HEK293 (cell line): ENCODE measurements around the gene RNF44.

Source experiments
- BCL6B ChIP-seq: fragments of 450-650 bp; formaldehyde crosslinking; IDR thresholded peaks from 2 replicates; pipeline ENCODE4 v1.5.1; 2017; ENCODE audit warnings: missing biosample characterization, missing genetic modification characterization
- EGR2 ChIP-seq: fragments of 450-650 bp; formaldehyde crosslinking; IDR thresholded peaks from 2 replicates; pipeline ENCODE4 v1.5.1; 2016; ENCODE audit warnings: low read depth, missing biosample characterization, missing genetic modification characterization
- GLIS2 ChIP-seq: fragments of 450-650 bp; formaldehyde crosslinking; IDR thresholded peaks from 2 replicates; pipeline ENCODE4 v1.5.1; 2016; ENCODE audit warnings: missing biosample characterization, missing genetic modification characterization
- KLF7 ChIP-seq: fragments of 450-650 bp; formaldehyde crosslinking; IDR thresholded peaks from 2 replicates; pipeline ENCODE4 v1.5.1; 2016; ENCODE audit warnings: missing biosample characterization, missing genetic modification characterization, borderline replicate concordance
- KLF8 ChIP-seq: fragments of 450-650 bp; formaldehyde crosslinking; IDR thresholded peaks from 2 replicates; pipeline ENCODE4 v1.5.1; 2016; ENCODE audit warnings: missing biosample characterization, missing genetic modification characterization
- KLF9 ChIP-seq: fragments of 450-650 bp; formaldehyde crosslinking; IDR thresholded peaks from 2 replicates; pipeline ENCODE4 v1.5.1; 2016; ENCODE audit warnings: missing biosample characterization, missing genetic modification characterization, low read depth
- MZF1 ChIP-seq: fragments of 450-650 bp; formaldehyde crosslinking; IDR thresholded peaks from 2 replicates; pipeline ENCODE4 v1.5.1; 2017; ENCODE audit warnings: missing biosample characterization, missing genetic modification characterization, borderline replicate concordance
- OVOL3 ChIP-seq: fragments of 450-650 bp; formaldehyde crosslinking; IDR thresholded peaks from 2 replicates; pipeline ENCODE4 v1.5.1; 2016; ENCODE audit warnings: missing biosample characterization, missing genetic modification characterization
- PBX3 ChIP-seq: sonication (generic); formaldehyde crosslinking; IDR thresholded peaks from 2 replicates; pipeline ENCODE4 v1.8.1; 2022; ENCODE audit warnings: mild to moderate bottlenecking, moderate library complexity, missing genetic modification reagents
- PRDM1 ChIP-seq: fragments of 450-650 bp; formaldehyde crosslinking; IDR thresholded peaks from 2 replicates; pipeline ENCODE4; 2016; ENCODE audit warnings: missing biosample characterization, missing genetic modification characterization
- SETDB1 ChIP-seq: IDR thresholded peaks from one replicate; pipeline ENCODE4 v1.6.1; 2017; ENCODE audit warnings: mild to moderate bottlenecking, low read length, moderate library complexity, mixed read lengths; ENCODE audit not compliant: insufficient read length
- SP7 ChIP-seq: fragments of 450-650 bp; formaldehyde crosslinking; IDR thresholded peaks from 2 replicates; pipeline ENCODE4 v1.5.1; 2016; ENCODE audit warnings: missing biosample characterization, missing genetic modification characterization
- ZBTB17 ChIP-seq: fragments of 450-650 bp; formaldehyde crosslinking; IDR thresholded peaks from 2 replicates; pipeline ENCODE4 v1.5.1; 2016; ENCODE audit warnings: missing biosample characterization, missing genetic modification characterization
- ZBTB20 ChIP-seq: fragments of 450-650 bp; formaldehyde crosslinking; IDR thresholded peaks from 2 replicates; pipeline ENCODE4 v1.5.1; 2016; ENCODE audit warnings: missing biosample characterization, missing genetic modification characterization
- ZBTB26 ChIP-seq: fragments of 450-650 bp; formaldehyde crosslinking; optimal IDR thresholded peaks from 2 replicates; pipeline ENCODE3; 2016; ENCODE audit warnings: missing biosample characterization, mild to moderate bottlenecking, missing genetic modification characterization
- ZBTB48 ChIP-seq: fragments of 450-650 bp; formaldehyde crosslinking; IDR thresholded peaks from 2 replicates; pipeline ENCODE4 v1.5.1; 2016; ENCODE audit warnings: missing biosample characterization, missing genetic modification characterization
- ZBTB8A ChIP-seq: fragments of 450-650 bp; formaldehyde crosslinking; IDR thresholded peaks from 2 replicates; pipeline ENCODE4 v1.5.1; 2016; ENCODE audit warnings: missing biosample characterization, missing genetic modification characterization
- ZEB2 ChIP-seq: fragments of 450-650 bp; formaldehyde crosslinking; IDR thresholded peaks from 2 replicates; pipeline ENCODE4 v1.5.1; 2016; ENCODE audit warnings: missing biosample characterization, missing genetic modification characterization
- ZFHX2 ChIP-seq: fragments of 450-650 bp; formaldehyde crosslinking; conservative IDR thresholded peaks from 2 replicates; pipeline ENCODE4 v1.5.1; 2016; ENCODE audit warnings: missing biosample characterization, missing genetic modification characterization
- ZNF174 ChIP-seq: fragments of 450-650 bp; formaldehyde crosslinking; IDR thresholded peaks from 2 replicates; pipeline ENCODE4 v1.5.0; 2017; ENCODE audit warnings: missing biosample characterization, mild to moderate bottlenecking, missing genetic modification characterization
- ZNF184 ChIP-seq: fragments of 450-650 bp; IDR thresholded peaks from 2 replicates; pipeline ENCODE4 v1.5.1; 2018; ENCODE audit warnings: missing biosample characterization, mild to moderate bottlenecking, missing genetic modification characterization
- ZNF292 ChIP-seq: fragments of 450-650 bp; formaldehyde crosslinking; IDR thresholded peaks from 2 replicates; pipeline ENCODE4 v1.5.1; 2016; ENCODE audit warnings: low read depth, missing biosample characterization, missing genetic modification characterization, borderline replicate concordance
- ZNF324 ChIP-seq: fragments of 450-650 bp; formaldehyde crosslinking; IDR thresholded peaks from 2 replicates; pipeline ENCODE4 v1.5.1; 2016; ENCODE audit warnings: missing biosample characterization, missing genetic modification characterization
- ZNF335 ChIP-seq: fragments of 450-650 bp; formaldehyde crosslinking; conservative IDR thresholded peaks from 2 replicates; pipeline ENCODE4 v1.5.1; 2016; ENCODE audit warnings: missing biosample characterization, missing genetic modification characterization
- ZNF341 ChIP-seq: fragments of 450-650 bp; formaldehyde crosslinking; IDR thresholded peaks from 2 replicates; pipeline ENCODE4; 2016; ENCODE audit warnings: low read depth, missing biosample characterization, missing genetic modification characterization
- ZNF398 ChIP-seq: fragments of 450-650 bp; formaldehyde crosslinking; IDR thresholded peaks from 2 replicates; pipeline ENCODE4 v1.5.1; 2017; ENCODE audit warnings: missing biosample characterization, missing genetic modification characterization
- ZNF48 ChIP-seq: fragments of 450-650 bp; formaldehyde crosslinking; IDR thresholded peaks from 2 replicates; pipeline ENCODE4 v1.5.1; 2016; ENCODE audit warnings: missing biosample characterization, missing genetic modification characterization
- ZNF580 ChIP-seq: fragments of 450-650 bp; formaldehyde crosslinking; IDR thresholded peaks from 2 replicates; pipeline ENCODE4 v1.5.1; 2016; ENCODE audit warnings: missing biosample characterization, missing genetic modification characterization
- ZNF600 ChIP-seq: fragments of 450-650 bp; formaldehyde crosslinking; IDR thresholded peaks from 2 replicates; pipeline ENCODE4 v1.5.1; 2016; ENCODE audit warnings: missing biosample characterization, missing genetic modification characterization
- ZNF692 ChIP-seq: fragments of 450-650 bp; formaldehyde crosslinking; IDR thresholded peaks from 2 replicates; pipeline ENCODE4 v1.5.1; 2016; ENCODE audit warnings: missing biosample characterization, missing genetic modification characterization
- ZNF704 ChIP-seq: fragments of 450-650 bp; formaldehyde crosslinking; IDR thresholded peaks from 2 replicates; pipeline ENCODE4 v1.5.1; 2016; ENCODE audit warnings: missing biosample characterization, missing genetic modification characterization
- ZNF792 ChIP-seq: fragments of 450-650 bp; formaldehyde crosslinking; IDR thresholded peaks from 2 replicates; pipeline ENCODE4 v1.5.1; 2016; ENCODE audit warnings: missing biosample characterization, missing genetic modification characterization

The RNF44 gene

GRCh38 chr5:176541338-176542134 is 4.3 kb upstream of the RNF44 start (continued):
- TF ChIP-seq SETDB1, result no peak
- no peak for TF ChIP-seq ZNF174
- TF ChIP-seq ZBTB20, result peak; percentile 97
- TF ChIP-seq OVOL3 (tag by site-specific recombination), result no peak
- peak; percentile 87 for TF ChIP-seq ZNF341 (tag by site-specific recombination)
- no peak for TF ChIP-seq ZNF792 (tag by site-specific recombination)
- no peak for TF ChIP-seq ZBTB26 (tag by site-specific recombination)
- no peak for TF ChIP-seq ZNF292 (tag by site-specific recombination)
- TF ChIP-seq PBX3 (CRISPR knock-in tag), result no peak
- peak; percentile 46 for TF ChIP-seq ZNF335 (tag by site-specific recombination)
- TF ChIP-seq SP7 (tag by site-specific recombination), result no peak
- TF ChIP-seq EGR2, result peak; percentile 71
- TF ChIP-seq ZNF704 (tag by site-specific recombination), result no peak
- TF ChIP-seq KLF7 (tag by site-specific recombination), result peak; percentile 65; the same call in 1 of the 2 replicates
- no peak for TF ChIP-seq ZNF580
- no peak for TF ChIP-seq ZNF184 (tag by site-specific recombination)
- TF ChIP-seq ZBTB8A, result 0 out of 2 replicates have a peak, but pooled peaks have one; percentile 13
- peak; percentile 90 for TF ChIP-seq ZBTB17 (tag by site-specific recombination)
- TF ChIP-seq ZNF692 (tag by site-specific recombination), result peak; percentile 77; the same call in 1 of the 2 replicates
- TF ChIP-seq BCL6B (tag by site-specific recombination), result no peak
- TF ChIP-seq ZNF324 (tag by site-specific recombination), result no peak
- peak; percentile 78 for TF ChIP-seq ZFHX2 (tag by site-specific recombination)
- TF ChIP-seq PRDM1, result no peak
- TF ChIP-seq KLF8 (tag by site-specific recombination), result no peak
- peak; percentile 58 for TF ChIP-seq GLIS2
- TF ChIP-seq ZNF600, result peak; percentile 97
- 0 out of 2 replicates have a peak, but pooled peaks have one; percentile 16 for TF ChIP-seq MZF1 (tag by site-specific recombination)
- TF ChIP-seq ZNF398 (tag by site-specific recombination), result peak; percentile 45; the same call in 1 of the 2 replicates
- TF ChIP-seq KLF9 (tag by site-specific recombination), result peak; percentile 84
- 0 out of 2 replicates have a peak, but pooled peaks have one; percentile 42 for TF ChIP-seq ZEB2 (tag by site-specific recombination)
- peak; percentile 93 for TF ChIP-seq ZBTB48 (tag by site-specific recombination)
- no peak for TF ChIP-seq ZNF48 (tag by site-specific recombination)
